NOMO-1 treated with DMSO at 0.1 percent for 48 hours (cell line): ENCODE results near the gene ZNF217.
A peak's percentile ranks its signal among the peaks of the same experiment; 100 is the strongest.
"Not testable (repeated sequence)": the region's sequence is repeated elsewhere in the genome, so short reads cannot be mapped to it uniquely, and the experiment has no call there.

Experiments
- DNase-seq: peaks from one replicate; lab custom pipeline; 2025; ENCODE audit not compliant: unreplicated experiment; lab: John Stamatoyannopoulos, UW

The ZNF217 gene

DNA sequence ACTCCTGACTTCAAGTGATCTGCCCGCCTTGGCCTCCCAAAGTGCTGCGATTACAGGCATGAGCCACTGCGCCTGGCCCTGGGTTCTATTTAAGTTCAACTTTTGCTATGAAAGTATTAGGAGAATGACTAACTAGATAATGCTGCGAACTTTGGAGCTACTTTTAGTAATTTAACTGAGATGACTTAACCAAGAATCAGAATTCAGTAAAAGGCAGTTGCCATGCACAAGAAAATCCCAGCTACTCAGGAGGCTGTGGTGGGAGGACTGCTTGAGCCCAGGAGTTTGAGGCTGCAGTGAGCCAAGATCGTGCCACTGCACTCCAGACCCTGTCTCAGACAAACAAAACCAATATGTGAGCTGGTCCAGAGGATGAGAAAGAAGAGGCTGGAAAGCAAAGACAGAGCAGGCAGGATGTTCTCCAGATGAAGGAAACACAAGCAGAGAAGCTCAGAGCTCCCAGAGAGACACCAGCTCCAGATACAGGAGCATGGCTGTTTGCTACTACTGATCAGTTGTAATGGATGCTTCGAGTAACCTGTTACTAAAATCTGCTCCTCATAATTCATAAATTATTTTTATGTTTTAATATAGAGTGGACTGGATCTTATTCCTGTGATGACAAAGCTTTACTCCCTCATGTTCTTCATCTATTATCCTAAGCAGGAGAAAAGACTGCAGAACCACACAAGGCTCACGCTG is 23.9 kb downstream of the ZNF217 start:
- no peak for DNase-seq

DNA sequence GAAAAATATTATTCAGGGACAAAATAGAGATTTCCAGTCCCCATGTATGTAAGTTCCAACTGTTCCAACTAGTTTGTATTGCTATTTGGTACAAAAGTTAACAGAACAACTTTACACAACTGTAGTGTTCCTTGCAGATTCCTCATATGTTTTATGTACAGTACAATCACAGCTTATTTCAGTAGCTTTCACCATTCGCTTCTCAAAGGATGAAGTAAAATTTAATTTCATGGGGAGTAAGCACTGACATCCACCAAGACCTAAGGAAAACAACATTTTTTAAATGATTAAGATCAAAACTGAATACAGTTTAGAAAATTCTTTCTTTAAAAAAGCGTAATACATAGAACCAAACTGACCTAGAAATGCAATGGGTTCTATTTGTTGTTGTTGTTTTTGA is 24.6 kb downstream of the ZNF217 start:
- no peak for DNase-seq

DNA sequence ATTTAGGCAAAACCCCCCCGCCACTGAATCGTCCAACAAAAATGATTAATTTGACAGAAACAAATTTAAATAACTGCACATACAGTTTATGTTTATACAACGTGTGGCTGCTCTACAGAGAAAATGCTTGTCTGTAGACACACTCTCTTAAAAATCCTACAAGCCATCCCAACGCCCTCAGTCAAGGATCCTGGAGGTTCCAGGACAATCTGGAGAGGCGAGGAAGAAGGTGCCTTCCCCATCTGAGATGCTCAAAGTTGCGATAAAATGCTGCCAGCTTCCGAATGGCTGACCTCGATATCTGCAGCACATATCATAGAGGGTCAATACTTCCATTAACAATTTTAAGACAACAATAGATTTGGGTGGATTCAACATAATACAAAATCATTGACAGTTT is 25.3 kb downstream of the ZNF217 start:
- no peak for DNase-seq

DNA sequence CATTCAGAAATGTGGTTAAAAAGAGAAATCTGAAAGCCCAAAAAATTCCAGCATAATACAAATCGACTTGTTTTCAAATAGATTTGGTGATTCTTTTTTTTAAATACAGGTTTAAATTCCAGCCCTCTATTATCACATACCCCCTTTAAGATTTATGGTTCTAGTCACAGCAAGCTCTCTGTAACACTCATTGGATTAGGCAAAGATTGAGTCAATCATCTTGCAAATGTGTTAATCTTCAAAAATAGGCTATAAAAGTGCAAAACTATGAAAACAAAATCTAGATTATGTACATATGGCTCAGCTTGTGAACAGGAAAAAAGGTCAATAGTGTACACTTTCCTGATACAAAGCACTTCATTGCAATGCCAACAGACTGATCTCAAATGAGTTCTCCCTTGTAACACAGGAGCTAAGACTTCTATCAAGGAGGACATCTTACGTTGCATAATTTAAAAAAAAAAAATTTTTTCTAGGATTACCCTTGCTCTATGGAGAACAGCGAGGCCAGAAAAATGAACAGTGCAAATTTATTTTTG is 26.2 kb downstream of the ZNF217 start:
- no peak for DNase-seq

DNA sequence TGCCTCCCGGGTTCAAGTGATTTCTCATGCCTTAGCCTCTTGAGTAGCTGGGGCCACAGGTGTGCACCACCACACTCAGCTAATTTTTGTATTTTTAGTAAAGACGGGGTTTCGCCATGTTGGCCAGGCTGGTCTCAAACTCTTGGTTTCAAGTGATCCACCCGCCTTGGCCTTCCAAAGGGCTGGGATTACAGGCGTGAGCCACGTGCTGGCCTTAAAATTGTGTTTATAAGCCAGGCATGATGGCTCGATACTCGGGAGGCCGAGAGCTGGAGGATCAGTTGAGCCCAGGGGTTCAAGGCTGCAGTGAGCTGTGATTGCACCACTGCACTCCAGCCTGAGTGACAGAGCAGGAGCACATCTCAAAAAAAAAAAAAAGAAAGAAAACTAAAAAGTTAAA is 27.0 kb downstream of the ZNF217 start:
- DNase-seq = not testable (repeated sequence)

DNA sequence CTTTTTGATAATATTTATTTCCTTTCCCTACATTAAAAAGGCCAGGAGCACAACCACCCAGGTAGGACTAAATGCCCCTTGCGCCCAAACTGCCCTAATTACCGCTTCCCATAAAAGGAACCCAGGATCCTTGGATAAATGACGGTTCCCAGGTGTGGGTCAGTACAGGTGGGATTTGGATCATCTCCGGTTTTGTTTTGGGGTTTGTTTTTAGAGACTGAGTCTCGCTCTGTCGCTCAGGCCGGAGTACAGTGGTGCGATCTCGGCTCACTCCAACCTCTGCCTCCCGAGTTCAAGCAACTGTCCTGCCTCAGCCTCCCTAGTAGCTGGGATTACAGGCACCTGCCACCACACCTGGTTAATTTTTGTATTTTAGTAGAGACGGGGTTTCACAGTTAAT is 28.4 kb downstream of the ZNF217 start:
- DNase-seq = no peak

DNA sequence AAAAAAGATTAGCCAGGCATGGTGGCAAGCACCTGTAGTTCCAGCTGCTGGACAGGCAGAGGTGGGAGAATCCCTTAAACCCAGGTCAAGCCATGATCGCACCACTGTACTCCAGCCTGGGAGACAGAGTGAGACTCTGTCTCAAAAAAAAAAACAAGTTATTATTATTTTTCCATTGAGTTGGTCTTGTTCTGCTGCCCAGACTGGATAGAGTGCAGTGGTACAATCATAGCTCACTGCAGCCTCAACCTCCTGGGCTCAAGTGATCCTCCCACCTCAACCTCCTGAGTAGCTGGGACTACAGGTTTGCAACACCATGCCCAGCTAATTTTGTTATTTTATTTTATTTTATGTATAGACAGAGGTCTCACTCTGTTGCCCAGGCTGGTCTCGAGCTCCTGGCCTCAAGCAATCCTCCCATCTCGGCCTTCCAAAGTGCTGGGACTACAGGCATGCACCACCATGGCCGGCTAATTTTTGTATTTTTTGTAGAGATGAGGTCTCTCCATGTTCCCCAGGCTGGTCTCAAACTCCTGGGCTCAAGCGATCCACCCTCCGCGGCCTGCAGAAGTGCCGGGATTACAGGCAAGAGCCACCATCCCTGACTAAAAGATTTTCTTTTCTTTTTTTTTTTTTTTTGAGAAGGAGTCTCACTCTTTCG is 31.4 kb downstream of the ZNF217 start:
- DNase-seq = not testable (repeated sequence)

DNA sequence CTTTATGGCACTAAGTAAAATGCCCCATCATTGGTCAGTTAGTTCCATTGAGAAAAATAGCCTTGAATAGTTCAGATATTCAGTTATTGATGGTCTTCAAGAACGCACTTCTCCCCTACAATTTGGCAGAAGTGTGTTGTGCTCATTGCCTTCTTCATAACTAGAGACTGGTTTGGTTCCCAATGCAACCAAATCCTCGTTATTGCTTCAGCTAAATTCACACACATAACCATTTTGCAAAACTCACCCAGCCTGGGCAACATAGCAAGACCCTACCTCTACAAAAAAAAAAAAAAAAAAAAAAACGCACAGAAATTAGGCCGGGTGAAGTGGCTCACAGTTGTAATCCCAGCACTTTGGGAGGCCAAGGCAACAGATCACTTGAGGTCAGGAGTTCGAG is 32.1 kb downstream of the ZNF217 start:
- no peak for DNase-seq

DNA sequence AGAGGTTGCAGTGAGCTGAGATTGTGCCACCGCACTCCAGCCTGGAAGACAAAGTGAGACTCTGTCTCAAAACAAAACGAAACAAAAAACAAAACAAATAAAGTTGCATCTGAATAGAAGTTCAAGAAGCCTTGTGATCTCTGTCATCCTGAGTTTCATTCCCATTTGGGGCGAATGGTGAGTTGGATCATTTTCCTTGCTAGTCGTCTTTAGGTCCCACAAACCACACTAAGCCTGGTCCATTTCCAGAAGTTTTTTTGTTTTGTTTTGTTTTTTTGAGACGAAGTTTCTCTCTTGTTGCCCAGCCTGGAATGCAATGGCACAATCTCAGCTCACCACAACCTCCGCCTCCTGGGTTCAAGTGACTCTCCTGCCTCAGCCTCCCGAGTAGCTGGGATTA is 33.8 kb downstream of the ZNF217 start:
- DNase-seq = no peak

DNA sequence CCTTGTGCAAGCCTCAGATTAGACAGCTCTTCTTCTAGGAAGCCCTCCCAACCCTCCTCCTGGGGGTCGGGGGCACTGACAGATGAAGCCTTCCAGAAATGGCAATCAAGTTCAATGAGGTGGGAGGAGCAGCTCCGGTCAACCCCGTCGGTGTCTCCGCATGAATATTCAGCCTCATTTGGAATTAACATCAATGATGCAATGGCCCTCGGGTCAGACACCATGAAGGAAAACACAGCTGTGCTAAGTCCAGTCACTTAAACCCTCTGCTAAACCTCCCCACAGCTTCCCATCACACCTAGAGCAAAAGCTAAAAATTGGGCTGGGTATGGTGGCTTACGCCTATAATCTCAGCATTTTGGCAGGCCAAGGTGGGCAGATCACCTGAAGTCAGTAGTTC is 36.5 kb downstream of the ZNF217 start:
- no peak for DNase-seq

DNA sequence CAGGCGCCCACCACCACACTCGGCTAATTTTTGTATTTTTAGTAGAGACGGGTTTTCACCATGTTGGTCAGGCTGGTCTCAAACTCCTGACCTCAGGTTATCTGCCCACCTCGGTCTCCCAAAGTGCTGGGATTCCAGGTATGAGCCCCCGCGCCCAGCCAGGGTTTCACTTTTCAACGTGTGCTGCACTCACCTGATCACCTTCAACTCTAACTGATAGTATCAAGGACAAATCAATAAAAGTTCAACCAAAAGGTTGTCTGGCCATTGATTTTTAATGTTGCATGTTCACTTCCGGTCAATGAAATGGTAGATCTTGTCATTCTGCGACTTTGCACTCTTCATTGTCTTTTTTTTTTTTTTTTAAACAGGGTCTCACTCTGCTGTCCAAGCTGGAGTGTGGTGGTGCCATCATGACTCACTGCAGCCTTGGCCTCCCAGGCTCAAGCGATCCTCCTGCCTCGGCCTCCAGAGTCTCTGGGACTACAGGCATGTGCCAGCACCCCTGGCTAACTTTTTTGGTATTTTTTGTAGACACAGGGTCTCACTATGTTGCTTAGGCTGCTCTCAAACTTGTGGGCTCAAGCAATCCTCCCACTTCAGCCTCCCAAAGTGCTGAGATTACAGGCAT is 37.3 kb downstream of the ZNF217 start:
- no peak for DNase-seq

DNA sequence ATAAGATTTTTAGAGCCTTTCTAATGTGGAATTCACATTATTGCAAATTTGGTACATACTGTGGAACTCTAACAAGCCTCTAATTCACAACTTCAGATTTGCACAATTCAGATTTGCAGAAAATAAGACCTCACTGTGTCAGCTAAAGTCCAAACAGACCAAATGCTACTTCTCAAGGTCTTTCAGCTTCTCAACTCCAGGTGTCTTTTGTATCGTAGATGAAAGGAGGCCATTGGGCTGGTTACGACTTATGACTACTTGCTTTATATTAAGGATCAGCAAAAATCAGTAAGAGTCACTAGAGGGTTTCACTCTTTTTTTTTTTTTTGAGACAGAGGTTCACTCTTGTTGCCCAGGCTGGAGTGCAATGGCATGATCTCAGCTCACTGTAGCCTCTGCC is 37.8 kb downstream of the ZNF217 start:
- no peak for DNase-seq

DNA sequence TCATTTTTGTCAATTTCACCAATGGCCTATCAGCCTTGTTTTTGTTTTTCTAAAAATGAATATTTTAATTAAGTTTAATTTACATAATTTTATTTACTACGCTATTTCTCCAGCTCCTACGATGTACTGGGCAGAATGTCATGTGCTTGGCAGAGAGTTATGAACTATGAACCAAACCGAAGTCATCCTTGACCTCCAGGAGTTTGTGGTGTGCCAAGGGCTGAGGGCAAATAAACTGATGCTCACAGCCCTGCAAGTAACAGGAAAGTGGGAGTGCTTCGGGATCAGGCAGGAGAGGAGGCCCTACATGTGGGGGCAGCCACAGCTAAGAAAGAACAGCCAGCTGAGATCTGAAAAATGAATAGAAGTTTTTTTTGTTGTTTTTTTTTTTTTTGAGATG is 38.6 kb downstream of the ZNF217 start:
- DNase-seq = no peak

DNA sequence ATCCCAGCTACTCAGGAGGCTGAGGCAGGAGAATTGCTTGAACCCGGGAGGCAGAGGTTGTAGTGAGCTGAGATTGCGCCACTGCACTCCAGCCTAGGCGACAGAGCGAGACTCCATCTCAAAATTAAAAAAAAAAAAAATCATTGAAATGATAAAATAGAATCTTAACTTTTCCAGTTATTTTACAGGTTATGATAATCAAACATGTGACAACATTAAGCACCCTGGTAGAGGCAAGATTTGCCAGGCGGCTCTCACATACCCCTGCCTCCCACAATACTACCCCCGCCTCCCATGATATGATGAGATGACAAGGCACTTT is 41.1 kb downstream of the ZNF217 start:
- DNase-seq = not testable (repeated sequence)

DNA sequence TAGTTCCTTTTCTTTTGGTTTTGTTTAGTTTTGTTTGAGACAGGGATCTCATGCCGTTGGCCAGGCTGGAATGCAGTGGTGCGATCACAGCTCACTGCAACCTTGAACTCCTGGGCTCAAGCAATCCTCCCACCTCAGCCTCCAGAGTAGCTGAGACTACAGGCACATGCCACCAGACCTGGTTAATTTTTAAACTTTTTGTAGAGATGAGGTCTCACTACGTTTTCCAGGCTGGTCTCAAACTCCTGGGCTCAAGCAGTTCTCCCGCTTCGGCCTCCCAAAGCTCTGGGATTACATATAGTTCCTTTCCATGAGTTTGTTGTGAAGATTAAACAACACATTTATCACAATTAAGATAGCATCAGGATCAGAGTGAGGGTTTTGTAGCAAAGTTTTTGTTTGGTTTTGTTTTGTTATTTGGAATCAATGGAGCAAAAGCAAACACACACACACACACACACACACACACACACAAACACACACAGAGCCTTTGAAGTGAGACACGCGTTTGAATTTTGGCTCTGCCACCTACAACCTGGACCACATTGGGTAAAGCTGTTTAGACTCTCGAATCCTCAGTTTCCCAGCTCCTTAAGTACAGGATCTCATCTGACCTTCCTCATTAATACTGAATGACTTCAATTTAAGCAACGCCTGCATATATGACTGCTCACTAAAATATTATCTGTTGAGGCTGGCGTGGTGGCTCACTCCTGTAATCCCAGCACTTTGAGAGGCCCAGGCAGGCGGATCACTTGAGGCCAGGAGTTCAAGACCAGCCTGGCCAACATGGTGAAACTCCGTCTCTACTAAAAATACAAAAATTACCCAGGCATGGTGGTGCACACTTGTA is 41.7 kb downstream of the ZNF217 start:
- not testable (repeated sequence) for DNase-seq

DNA sequence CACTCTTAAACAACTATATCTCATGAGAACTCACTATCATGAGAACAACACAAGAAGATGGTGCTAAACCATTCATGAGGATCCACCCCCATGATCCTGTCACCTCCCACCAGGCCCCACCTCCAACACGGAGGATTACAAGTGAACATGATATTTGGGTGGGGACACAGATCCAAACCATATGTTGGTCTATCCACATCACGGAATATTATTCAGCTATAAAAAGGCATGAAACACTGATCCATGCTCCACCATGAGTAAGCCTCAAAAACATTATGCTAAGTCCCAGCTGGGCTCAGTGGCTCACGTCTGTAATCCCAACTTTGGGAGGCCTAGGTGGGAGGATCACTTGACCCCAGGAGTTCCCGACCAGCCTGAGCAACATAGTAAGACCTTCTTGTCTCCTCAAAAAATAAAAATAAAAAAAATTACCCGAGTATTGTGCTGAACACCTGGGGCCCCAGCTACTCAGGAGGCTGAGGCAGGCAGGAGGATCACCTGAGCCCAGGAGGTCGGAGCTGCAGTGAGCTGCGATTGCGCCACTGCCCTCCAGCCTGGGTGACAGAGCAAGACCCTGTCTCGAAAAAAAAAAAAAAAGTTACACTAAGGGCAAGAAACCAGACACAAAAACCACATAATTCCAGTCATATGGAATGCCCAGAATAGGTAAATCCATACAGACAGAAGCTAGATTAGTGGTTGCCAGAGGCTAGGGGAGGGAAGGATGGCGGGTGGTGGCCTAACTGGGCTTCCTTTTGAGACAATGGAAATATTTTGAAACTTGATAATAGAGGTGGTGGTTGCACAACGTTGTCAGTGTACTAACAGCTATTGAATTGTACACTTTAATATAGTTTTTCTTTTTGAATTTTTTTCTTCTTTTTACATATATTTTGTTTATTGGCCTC is 43.1 kb downstream of the ZNF217 start:
- peak; percentile 55 for DNase-seq

DNA sequence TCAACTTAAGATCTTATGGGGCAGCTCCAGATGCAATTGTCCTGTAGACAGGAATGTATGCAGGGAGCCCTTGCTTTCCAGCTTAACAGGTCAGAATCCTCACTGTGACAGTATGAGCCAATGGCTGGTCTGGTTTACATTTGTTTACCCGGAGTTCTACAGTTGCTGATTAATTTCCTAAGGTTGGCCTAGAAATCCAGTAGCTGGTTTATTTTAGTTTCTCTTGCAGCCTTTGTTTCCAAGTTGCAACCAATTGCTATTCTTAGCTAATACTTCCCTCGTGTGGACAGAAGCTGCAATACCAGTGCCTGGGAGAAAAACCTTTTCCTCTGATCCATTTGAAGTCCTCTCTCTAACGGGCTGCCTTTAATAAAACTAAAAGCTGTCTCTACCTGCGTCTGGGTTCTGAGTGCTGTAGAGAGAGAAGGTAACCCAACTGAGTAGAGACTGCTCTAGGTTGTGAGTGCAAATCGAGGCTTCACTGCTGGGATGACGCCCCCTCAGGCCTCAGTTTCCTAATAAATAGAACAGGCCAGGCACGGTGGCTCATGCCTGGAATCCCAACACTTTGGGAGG is 45.9 kb downstream of the ZNF217 start:
- DNase-seq = peak; percentile 66

DNA sequence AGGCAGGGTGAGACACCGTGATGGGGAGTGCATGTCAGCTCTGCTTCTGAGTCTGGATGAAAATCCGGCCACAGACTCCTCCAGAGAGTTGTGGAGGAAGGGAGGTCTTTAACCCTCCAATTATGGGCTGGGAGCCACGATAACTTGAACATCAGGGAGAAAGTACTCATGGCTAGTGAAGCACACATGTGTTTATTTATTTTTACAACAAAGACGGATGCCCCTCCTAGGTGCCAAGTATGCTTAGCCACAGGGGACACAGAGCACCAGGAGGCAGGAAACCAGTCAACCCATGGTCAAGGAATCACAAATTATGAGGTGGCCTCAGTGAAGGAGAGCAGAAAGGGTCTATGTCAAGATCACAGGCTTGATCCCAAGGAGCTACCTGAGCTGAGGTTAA is 54.1 kb downstream of the ZNF217 start:
- no peak for DNase-seq

DNA sequence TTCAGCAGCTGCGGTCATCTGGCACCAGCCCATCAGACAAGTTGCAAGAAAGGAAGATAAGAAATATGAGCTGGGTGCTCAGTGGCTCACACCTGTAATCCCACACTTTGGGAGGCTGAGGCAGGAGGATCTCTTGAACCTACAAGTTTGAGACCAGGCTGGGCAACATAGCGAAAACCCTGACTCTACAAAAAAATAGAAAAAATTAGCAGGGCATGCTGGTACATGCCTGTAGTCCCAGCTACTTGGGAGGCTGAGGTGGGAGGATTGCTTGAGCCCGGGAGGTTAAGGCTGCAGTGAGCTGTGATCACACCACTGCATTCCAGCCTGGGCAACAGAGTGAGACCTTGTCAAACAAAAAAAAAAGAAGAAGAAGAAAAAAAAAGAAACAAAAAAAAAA is 57.3 kb downstream of the ZNF217 start:
- not testable (repeated sequence) for DNase-seq

DNA sequence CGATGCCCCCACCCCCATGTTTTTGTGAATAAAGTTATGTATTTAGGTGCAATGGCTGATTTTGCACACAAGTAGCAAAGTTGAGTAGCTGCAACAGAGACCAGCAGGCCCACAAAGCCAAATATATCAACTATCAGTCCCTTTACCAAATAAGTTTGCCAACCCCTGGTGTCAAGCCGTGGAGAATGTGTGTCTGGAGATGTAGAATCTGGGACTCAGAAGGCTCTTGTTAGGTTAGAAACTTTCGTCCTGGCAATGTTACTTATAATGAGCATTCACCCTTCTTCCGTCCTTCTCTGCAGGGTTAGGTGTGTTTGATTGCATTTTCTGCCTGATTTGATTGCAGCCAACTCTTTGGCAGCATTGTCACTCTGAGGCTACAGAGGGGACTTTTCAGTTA is 57.8 kb downstream of the ZNF217 start:
- DNase-seq = no peak
